Stimulated activated CD8-positive, alpha-beta memory T cell treated with anti-CD3 and anti-CD28 coated beads, Interleukin-4, amount 100 ng/mL, for 4 hours (primary cell): ENCODE results near the gene MLLT6.

Experiments used
- DNase-seq, 2 donors: peaks; one replicate each; pipeline ENCODE4 v3.0.0-alpha.2; 2020; ENCODE audit warnings: low read depth in 2 of 2, low spot score in 1 of 2

MLLT6 gene

DNA sequence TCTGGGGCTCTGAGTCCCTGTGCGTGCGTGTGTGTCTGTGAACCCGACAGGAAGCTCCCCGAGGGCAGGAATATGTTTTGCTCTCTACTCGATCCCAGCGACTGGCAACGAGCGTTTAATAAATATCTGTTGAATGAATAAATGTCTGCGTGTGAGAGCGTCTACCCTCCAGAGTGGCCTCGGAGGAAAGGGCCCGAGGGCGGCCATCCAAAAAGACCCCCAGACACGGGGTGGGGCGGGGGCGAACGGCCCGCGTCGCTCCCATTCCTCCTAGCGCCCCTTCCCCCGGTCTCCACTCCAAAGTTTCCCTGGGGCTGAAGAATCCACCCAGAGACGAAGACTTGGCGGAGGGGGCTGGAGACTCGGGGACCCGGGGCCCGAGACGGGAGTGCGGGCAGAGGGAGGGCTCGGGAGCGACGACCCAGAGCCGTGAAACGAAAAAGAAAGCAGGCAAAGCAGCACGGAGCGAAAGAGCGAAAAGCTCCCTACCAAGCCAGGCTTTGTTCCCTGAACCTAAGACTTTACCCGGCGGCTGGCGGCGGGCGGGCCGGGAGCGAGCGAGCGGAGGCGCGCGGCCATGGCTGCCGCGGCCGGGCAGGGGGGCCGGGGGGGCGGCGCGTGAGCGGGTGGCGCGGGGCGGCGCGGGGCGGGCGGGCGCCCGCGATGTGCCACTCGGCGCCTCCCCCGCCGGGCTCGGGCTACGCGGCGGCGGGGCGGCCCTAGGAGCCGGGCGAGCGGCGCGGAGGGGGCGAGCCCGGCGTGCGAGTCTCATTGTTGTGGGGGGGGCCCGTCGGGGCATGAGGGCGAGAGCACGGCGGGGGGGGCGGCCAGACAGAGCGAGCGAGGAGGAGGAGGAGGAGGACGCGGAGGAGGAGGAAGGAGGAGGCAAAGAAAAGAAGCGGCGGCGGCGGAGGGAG, at the start of gene MLLT6:
TSS of gene MLLT6 (plus strand) at position 668 of the 917 bp plus-strand sequence. CDS start 360 bp downstream, outside the sequence.
- DNase-seq = peak; percentile 62 to 81

DNA sequence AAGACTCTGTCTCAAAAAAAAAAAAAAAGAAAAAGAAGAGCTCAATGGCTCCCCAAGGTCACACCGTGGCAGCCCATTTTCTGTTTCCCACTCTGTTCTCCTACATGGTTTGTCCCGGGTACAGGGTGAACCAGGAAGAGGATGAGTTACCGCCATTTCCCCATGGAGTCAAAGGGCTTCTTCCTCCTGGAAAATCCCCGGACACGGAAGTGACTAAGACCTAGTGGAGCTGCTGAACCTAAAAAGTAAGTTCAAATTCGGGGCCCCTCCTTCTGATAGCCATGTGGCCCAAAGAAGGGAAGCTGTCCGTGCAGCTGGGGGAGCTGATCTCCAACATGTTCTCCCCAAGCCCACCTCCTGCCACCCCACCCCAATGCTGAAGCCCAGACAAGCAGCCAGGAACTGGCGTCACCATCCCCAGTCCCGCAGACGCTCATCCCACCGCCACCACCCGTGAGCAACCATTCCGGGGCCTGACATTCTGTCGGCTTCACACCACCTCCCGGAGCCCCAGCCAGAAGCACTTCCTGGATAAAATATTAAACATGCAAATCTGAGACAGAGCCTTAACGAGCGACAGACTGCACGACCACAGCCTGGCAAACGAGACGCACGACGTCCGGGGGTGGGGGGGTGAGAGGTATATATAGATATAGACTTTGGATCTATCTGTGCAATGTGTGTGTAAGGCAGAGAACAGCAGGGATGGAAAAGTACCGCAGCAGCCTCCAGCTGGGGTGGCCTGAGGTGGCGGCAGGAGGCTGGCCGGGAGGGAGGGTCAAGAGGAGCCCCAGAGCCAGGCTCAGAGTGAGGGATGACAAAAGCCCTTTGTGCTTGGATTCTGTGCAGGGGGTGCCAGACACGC, 47.9 kb upstream of the MLLT6 start:
- DNase-seq = no peak

DNA sequence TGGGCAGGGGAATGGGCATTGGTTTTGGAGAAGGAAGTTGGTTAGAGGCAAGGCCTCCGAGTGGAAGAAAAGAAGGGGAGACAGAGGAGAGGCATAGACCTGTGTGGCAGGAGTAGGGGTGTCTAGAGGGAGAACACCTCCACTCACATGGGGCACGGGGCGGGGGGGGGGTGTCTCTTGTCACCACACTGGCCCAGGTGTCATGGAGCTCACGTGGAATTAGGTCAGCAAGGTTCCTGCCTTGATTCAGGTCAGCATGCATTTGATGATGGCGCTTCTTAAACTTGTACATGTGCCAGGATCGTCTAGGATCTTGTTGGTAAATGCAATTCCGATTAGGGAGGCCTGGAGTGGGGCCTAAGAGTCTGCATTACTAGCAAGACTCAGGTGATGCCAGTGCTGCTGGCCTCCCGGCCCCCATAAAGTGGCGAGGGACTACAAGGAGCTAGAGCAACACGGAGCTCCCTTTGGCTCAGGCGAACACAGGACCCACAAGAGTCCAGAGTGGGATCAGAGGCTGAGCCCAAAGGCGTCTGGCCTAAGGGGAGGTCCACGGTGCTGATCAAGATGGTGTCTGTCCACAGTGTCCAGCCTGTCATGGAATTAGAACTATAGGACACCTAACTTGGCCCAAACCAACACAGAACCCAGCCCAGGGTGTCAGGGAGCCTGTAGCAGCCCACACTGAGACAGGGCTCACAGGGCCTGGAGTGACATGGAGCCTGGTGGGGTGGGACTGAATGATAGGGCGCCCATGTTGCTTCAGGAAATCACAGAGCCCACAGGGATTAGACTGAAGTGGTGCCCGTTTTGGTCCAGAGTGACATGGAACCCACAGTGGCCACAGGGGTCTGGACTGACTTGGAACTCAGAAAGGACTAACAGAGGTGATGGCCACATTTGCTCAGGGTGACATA, 47.0 kb upstream of the MLLT6 start:
- DNase-seq = no peak

DNA sequence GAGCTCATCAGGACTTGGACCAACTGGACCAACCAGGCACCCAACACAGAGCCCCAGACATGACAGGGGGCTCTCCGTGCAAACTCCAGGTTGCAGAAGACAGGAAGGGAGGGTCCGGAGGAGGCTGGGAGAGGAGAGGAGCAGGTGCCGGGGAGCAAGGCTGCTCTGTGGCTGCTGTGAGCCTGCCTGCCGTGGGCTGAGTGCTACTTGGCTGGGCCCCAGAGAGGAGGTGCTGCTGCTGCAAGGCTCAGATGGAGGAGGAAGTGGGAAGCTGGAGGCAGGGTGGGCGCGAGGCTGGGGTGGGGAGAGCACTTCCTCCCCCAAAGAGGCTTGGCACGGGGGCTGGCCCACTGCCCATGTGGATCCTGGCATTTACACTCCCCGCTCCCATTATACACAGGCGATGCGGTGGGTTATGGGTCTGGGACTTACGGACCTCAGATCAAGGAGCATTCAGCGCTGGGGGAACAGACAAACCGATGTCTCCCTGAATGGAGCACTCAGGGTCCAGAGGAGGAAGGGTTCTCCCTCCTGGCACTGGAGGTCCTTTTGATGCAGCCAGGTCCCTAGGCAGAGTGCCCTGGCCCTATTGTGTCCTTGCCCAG, 46.2 kb upstream of the MLLT6 start:
- DNase-seq = no peak

DNA sequence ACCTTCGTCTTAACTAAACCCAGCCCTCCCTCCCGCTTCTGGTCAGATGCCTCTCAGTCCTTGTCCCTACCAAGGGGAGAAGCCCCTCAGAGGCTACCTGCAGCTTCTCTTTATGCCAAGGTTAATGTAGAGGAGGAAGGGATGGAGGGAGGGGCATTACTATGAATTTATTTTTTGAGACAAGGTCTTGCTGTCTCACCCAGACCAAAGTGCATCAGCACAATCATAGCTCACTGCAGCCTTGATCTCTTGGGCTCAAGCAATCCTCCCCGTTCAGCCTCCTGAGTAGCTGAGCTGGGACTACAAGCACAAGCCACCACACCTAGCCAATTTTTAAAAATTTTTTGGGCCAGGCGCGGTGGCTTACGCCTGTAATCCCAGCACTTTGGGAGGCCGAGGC, 45.7 kb upstream of the MLLT6 start:
- no peak for DNase-seq

DNA sequence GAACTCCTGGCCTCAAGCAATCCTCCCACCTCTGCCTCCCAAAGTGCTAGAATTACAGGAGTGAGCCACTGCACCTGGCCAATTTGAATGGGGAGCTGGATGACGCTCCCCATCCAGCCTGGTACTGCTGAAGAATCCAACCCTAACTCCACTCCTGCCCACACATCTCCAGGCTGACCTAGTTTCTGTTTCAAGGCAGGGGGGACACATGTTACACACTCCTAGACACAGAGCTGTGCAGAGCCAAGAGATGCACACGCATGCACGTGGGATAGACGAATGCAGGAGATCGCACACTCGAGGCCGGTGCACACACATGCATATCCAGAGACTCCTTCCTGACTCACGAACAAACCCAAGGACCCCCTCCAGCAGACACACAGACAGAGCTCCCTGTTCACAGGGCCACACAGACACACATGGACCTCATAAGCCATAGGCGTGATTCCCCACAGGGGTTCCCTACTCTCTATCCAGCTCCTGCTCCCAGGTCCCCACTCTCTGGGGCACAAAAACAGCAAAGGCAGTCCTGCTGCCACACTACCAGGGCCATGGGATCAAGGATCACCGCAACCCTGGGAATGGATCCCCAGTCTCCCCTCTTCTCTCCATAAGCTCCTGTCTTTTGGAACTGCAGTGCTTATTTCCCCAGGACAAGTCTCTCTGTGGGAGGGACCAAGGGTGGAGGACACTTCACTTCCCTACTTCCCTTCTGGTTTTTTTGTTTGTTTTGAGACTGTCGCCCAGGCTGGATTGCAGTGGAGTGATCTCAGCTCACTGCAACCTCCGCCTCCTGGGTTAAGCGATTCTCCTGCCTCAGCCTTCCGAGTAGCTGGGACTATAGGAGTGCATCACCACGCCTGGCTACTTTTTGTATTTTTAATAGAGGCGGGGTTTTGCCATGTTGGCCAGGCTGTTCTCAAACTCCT, 44.7 kb upstream of the MLLT6 start:
- no peak for DNase-seq

DNA sequence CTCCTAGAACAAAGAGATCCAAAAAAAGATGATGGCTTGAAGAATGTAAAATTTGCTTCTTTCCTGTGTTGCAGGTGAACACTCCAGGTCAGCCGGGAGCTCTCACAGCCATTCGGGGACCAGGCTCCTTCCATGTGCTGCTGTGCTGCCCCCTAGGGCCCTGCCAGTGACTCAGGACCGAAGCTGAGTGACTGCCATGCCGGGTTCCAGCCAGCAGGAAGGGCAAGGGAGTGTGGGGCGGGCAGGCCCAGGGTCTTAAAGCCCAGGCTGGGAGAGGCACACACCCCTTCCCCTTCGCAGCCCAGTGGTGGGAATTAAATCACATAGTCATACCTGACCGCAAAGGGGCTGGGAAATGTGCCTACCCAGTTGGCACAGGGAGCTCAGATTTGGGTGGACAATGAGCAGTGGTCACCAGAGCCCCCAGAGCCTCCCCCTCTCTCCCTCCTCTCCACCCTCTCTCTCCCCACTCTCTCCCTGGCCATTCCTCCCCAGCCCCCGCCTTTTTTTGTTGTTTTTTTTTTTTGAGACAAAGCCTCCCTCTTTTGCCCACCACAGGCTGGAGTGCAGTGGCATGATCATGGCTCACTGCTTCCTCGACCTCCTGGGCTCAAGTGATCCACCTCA, 41.8 kb upstream of the MLLT6 start:
- DNase-seq = no peak

DNA sequence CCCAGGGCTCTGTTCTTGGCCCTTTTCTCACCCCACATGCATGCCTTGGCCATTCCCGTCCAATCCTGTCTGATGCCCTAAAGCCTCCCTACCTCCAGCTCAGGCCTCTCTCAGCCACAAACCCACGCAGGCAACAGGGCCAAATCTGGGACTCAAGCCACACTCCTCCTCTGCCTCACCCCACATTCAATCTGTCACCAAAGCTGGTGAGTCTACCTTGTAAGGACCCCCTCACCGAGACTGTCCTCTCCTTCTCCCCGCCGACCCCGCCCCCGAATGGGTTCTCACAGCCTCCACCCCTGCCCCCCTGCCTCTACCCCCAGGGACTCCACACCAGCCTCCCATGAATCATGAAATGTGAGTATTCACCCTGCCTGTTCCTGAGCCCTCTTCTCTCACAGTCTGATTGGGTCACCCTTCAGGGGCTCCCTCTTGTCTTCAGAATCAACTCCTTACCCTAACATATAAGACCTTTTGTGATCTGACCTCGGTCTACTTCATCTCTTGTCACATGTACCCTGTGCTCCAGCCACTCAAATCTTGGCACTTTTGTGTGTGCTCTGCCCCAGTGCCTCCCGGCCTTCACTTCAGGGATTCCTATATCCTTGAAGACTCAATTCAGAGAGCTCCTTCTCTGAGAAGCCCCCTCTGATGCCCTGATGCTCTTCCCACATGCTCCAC, 41.0 kb upstream of the MLLT6 start:
- no peak for DNase-seq

DNA sequence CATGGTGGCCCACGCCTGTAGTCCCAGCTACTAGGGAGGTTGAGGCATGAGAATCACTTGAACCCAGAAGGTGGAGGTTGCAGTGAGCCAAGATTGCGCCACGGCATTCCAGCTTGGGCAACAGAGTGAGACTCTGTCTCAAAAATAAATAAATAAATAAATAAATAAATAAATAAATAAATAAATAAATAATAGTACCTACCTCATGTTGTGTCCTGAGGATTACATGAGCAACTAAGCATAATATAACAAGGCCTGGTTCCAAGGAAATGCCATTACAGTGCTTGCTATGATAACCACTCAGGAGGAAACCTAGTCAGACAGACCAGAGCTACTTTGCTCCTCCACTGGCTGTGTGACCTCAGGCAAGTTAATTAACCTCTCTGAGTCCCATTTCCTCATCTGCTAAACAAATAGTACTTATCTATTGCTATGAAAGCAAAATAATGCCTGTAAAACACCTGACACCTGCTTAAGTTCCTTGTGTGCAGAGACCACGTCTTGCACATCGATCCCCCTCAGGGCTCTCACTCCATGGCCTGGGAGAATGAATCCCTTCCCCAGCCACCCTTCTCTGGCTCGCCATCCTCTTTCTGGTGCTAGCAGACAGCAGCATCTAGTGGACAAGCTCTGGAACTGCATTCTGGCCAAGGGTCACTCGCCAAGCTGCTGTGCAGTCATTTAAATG, 37.8 kb upstream of the MLLT6 start:
- DNase-seq = no peak

DNA sequence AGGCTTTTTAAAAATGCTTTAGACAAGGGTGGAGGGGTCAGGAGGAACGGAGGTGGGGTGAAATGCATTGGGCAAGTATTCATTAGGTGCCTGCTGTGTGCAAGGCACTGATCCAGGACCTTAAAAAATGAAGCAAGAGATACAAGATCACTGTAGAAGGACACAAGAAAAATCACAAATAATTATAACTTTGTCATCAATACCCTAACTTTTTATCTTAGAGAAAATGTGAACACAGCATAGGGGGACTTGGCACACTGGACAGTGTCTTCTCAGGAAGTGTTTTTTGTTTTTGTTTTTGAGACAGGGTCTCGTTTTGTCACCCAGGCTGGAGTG, 37.3 kb upstream of the MLLT6 start:
- no peak for DNase-seq

DNA sequence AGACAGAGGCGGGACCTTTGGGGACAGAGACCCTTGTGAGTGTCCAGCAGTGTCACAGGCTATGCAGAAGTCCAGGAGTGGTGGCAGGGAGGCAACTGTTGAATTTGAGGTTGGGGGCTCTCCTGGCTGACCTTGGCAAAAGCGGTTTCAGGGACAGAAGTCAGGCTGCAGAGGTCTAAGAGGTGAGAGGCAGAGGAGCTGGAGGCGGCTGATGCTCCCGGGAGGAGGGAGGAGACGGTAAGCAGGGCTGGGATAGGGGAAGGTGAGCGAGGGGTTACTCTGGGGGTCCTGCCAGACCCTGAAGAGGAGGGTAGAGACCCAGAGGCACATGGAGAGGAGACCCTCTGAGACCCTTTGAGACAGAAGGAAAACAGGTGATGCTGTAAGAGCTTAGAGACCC, 35.6 kb upstream of the MLLT6 start:
- no peak for DNase-seq

DNA sequence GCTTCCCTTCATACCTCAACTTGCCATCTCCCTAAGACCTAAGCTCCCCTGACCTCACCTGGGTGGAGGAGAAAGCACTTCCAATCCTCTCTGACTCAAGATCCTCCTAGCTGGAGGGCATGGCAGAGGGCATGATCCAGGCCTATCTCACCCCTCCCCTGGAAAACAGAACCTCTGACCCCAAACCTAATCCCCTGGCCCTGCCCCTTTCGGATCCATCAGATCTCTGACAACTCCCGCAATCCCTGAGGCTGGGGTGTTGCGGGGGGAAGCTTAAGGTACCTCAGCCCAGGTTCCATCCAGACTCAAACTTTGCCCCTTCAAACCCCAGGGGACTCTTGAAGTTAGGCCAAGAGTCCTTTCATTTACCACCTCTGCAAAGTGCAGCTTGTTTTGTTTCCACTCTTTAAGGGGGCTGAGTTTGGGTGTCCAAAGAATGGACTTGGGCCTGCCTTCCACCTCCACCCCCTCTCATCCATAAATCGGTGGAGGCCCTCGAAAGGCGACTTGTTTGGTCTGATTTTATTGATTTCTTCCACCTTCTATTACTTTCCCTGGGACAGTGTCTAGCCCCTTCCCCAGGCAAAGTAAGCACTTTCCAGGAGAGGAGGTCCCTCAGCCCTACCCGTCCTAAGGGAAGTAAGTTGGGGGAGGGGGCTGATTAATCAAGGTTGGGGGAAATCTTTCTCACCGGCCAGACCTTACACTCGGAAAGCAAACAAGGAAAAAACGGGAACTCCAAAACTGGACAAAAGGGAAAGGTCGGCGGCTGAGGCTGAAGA, 32.9 kb upstream of the MLLT6 start:
- DNase-seq = no peak

DNA sequence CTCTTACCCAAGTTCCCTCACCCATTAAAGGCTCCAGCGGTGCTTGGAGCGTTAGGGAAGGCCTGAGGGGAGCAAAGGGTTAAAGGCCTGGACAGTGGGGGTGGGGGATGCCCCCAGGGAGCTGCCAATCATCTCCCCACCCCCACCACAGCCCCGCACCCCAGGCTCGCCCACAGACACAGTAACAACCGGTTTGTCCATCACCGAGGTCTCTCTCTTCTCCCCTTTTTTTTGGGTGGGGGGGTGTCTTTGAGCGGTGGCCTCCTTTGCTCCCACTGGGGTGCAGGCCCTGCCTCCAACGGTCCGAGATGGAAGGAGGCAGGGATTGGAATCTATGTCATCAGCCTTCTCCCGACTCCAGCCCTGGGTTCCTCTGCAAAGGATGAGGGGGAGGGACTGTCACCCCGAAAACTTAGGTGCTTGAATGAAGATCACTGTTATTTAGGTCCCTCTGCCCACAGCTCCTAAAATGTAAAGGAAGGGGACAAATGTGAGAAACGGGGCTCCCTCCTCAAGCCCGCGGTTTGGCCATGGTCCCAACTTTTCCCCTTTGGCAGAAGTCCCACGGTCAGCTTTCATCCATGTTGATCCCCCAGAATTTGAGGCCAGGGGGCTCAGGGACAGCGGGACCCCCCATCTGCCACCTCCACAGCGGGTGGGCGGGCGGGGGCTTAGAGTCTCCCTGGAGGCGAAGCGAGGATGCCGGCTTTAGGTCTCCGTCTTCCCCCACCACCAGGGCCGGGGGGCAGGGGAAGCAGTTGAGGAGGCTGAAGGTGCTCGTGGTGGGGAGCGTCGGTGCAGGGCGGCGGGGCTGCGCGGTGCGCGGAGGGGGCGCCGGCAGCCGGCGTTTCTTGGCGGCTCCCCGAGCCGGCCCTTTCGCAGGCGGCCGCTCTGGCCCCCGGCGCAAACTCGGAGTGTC, 32.0 kb upstream of the MLLT6 start:
- no peak for DNase-seq

DNA sequence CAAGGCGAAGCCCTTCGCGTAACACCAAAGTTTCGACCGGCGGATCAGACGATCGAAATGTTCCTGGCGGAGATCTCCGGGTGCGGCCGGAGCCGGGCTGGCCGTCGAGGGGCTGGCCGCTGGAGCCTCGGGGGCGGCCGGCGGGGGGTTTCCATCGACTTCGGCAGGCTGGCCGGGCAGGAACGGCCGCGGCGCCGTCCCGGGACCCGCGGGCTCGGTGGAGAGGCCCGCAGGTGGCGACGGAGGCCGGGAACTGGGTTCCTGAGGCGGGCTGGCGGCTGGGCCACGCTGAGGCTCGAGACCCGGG, 31.4 kb upstream of the MLLT6 start:
- DNase-seq = no peak

DNA sequence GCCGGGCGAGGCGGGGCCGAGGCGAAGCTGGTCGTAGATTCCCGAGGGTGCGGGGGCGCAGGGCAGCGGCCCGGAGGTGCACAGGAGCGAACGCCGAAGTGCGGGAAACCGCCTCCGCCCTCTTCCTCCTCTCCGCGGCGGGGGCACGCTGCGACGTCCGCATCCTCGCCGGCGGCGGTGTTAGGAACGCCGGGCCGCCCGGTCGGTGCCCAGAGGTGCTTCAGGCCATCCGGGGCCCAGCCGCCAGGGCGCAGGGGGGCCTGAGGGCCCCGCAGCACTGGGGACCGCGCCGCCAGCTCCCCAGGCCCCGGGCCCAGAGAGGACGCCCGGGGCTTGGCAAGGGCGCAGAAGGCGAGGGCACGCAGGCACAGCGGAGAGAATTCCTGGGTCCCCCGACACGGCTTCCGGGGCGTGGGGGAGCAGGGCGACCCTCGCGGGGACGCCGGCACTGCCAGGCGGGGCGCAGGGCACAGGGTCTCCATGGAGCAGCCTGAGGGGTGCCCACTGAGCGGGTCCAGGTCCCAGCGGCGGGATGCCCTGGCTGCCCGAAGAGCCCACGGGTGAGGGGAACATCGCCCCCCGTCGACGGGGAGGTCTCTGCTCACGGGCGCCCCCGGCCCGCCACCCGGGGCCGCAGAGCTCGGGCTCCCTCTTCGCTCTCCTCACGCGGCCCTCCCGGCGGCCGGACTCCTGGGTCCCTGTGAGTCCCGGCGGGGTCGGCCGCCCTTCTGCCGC, 30.9 kb upstream of the MLLT6 start:
- no peak for DNase-seq
